Activated T-helper 2 cell treated with anti-CD3 and anti-CD28 coated beads, Interferon-gamma antibody, Interleukin-2, Interleukin-4, amounts not matched to agents 10 μg/mL and 5 μg/mL and 100 μg/mL, durations not matched to agents 14 hours and 24 hours and 36 hours (primary cell): ENCODE data around the gene FADS2. TPM values are rescaled to one million over a fixed set of nuclear protein-coding genes. Genes with fewer than 3 reads are reported as not detected.

Source experiments
- DNase-seq: peaks from one replicate; pipeline ENCODE4 v3.0.0; 2021; ENCODE audit warnings: low spot score
- H3K27ac Mint-ChIP-seq: one replicate; pipeline ENCODE4 v1.8.0; 2021; ENCODE audit warnings: mixed read lengths
- H3K27me3 Mint-ChIP-seq: one replicate; pipeline ENCODE4 v1.8.0; 2021; ENCODE audit warnings: low read depth, mixed read lengths
- H3K36me3 Mint-ChIP-seq: one replicate; pipeline ENCODE4 v1.8.0; 2021; ENCODE audit warnings: low read depth, mixed read lengths
- H3K4me1 Mint-ChIP-seq: one replicate; pipeline ENCODE4 v1.8.0; 2021; ENCODE audit warnings: low read depth, mixed read lengths
- H3K4me3 Mint-ChIP-seq: one replicate; pipeline ENCODE4 v1.8.0; 2021; ENCODE audit warnings: low read depth, mild to moderate bottlenecking, moderate library complexity, mixed read lengths
- H3K9me3 Mint-ChIP-seq: one replicate; pipeline ENCODE4 v1.8.0; 2021; ENCODE audit warnings: mixed read lengths
- intact Hi-C: fragments of 100-400 bp; cut with micrococcal nuclease; formaldehyde crosslinking; loops from one replicate; pipeline ENCODE4 v1.15.1; 2023
- total RNA-seq: library from RNA; stranded (reverse); gene quantifications from 2 replicates; pipeline ENCODE4 v1.2.3, GENCODE V29; 2022

The FADS2 gene
- total RNA-seq, 1 donor from 2014 or later = 366 TPM

DNA sequence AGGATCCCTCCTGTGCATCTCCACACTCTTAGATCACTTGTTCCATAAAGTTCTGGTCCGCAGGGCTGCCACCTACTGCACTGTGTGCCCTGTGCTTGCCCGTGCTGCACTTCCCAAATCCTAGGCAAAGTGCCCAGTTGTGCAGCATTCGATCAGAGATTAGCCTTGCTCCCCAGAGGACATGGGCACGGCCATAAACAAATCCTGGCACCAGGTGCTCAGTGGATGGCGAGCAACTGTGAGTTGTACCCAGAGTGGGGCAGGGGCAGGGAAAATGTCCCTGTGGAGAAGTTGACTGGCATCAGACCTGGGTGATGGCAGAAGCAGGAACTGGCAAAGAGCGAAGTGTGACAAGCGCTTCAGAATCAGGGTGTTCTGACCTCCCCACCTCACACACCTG is 4.7 kb downstream of the FADS2 start:
- peak overlapping the region; percentile 78 for H3K4me3 Mint-ChIP-seq
- peaks cover 64% of the 10 kb centered on the region for H3K36me3 Mint-ChIP-seq
- peak overlapping the region; percentile 99 for H3K27ac Mint-ChIP-seq
- no peaks in the 10 kb centered on the region for H3K9me3 Mint-ChIP-seq
- peaks cover 58% of the 10 kb centered on the region for H3K4me1 Mint-ChIP-seq
- no peak for DNase-seq
- H3K27me3 Mint-ChIP-seq = no peaks in the 10 kb centered on the region
- intact Hi-C loops = loop anchor here (5.0 kb wide), 1 partner anchor 140 kb away; no protein-coding TSS in a partner anchor

DNA sequence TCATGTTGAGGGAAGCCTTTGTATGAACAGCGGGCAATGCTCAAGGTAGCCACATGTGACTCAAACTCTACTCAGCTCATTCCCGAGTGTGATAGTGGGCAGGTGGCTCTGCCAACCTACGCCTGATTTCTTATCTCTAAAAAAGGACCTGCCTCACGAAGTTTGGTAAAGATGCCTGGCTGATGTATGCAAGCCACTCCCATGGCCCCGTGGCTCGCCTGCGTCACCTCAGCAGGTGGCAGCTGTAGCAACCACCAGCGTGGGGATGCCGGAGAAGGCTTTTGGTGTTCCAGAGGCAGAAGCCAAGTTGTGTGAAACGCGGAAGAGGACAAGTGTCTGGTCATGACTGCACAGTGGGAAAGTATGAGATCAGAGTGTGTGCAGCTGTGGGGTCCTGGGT is 5.4 kb downstream of the FADS2 start:
- intact Hi-C loops = loop anchor here (5.0 kb wide), 1 partner anchor 139 kb away; no protein-coding TSS in a partner anchor
- DNase-seq = peak; percentile 28
- H3K36me3 Mint-ChIP-seq = peaks cover 68% of the 10 kb centered on the region
- peaks cover 58% of the 10 kb centered on the region for H3K4me1 Mint-ChIP-seq
- no peaks in the 10 kb centered on the region for H3K27me3 Mint-ChIP-seq
- peak overlapping the region; percentile 99 for H3K27ac Mint-ChIP-seq
- H3K9me3 Mint-ChIP-seq = no peaks in the 10 kb centered on the region
- peak overlapping the region; percentile 78 for H3K4me3 Mint-ChIP-seq

DNA sequence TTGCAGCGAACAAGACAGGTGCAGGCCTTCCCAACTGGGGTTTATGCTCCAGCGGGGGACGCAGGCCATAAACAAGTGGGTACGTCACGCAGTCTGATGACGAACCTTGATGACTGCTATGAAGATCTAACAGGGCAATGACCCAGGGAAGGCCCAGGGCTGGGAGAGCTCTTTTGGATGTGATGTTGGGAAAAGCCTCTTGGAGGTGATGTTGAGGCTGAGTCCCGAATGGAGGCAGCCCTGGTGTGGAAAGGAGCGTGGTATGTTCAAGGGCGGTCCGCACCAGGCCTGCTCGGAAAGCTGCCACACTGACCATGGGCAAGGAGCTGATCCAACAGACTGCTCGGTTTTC is 5.8 kb downstream of the FADS2 start:
- no peaks in the 10 kb centered on the region for H3K27me3 Mint-ChIP-seq
- peak overlapping the region; percentile 99 for H3K27ac Mint-ChIP-seq
- intact Hi-C loops = loop anchor here (1.0 to 5.0 kb wide), 4 partner anchors 19 to 138 kb away; partner anchors contain the start of genes FEN1 and TMEM258
- DNase-seq = no peak
- peaks cover 58% of the 10 kb centered on the region for H3K4me1 Mint-ChIP-seq
- peaks cover 73% of the 10 kb centered on the region for H3K36me3 Mint-ChIP-seq
- H3K9me3 Mint-ChIP-seq = no peaks in the 10 kb centered on the region
- H3K4me3 Mint-ChIP-seq = peak overlapping the region; percentile 78

DNA sequence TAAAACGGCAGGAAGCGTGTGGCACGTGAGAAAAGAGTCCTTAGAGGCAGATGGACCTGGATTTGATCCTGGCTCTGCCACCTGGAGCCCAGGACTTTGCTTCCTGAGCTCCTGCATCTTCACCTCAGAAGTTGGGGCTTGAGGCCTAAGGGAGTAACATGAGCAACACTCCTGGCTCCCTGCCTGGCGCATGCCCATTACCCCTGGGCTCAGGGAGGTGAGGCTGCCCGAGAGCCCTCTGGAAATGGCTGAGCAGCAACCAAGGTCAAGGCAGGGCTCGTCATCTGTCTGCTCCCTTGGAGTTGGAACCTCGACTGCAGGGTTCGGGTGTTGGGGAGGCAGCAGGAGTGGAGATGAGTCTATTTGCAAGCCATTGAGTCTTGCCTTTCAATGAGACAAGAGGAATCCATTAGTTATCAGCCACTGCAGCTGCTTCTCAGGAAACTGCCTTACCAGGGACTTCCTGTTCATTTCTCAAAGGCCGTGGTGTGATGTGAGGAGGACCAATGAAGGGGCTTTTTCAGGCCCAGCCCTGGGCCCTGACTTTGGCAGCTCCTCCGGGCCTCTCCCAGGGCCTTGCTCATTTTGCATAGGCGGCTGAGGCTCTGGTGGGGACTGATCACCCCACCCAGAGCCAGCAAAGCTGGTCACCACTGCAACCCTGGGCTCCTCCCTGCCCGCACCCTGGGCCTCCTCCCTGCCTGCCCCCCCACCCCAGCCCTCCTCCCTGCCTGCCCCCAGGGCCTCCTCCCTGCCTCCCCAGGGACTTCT is 6.4 kb downstream of the FADS2 start:
- no peaks in the 10 kb centered on the region for H3K9me3 Mint-ChIP-seq
- peak overlapping the region; percentile 78 for H3K4me3 Mint-ChIP-seq
- intact Hi-C loops = loop anchor here (1.0 to 5.0 kb wide), 4 partner anchors 19 to 138 kb away; partner anchors contain the start of genes FEN1 and TMEM258
- peak; percentile 77 for DNase-seq
- H3K27ac Mint-ChIP-seq = peak overlapping the region; percentile 99
- peaks cover 56% of the 10 kb centered on the region for H3K4me1 Mint-ChIP-seq
- peaks cover 74% of the 10 kb centered on the region for H3K36me3 Mint-ChIP-seq
- no peaks in the 10 kb centered on the region for H3K27me3 Mint-ChIP-seq

DNA sequence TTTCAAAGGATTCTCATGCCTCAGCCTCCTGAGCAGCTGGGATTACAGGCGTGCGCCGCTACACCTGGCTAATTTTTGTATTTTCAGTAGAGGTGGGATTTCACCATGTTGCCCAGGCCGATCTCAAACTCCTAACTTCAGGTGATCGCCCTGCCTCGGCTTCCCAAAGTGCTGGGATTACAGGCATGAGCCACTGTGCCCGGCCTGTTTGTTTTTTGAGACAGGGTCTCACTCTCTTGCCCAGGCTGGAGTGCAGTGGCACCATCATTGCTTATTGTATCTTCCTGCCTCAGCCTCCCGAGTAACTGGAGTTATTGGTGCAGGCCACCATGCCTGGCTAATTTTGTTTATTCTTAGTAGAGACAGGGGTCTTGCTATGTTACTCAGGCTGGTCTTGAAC is 8.1 kb downstream of the FADS2 start:
- Mint-ChIP-seq H3K4me3 (no peak overlapping the region), H3K27ac (peak overlapping the region; percentile 95), H3K4me1 (peaks cover 47% of the 10 kb centered on the region), H3K36me3 (peaks cover 78% of the 10 kb centered on the region), H3K9me3 (no peaks in the 10 kb centered on the region), H3K27me3 (no peaks in the 10 kb centered on the region)
- DNase-seq = no peak
- intact Hi-C loops = no loop called here

DNA sequence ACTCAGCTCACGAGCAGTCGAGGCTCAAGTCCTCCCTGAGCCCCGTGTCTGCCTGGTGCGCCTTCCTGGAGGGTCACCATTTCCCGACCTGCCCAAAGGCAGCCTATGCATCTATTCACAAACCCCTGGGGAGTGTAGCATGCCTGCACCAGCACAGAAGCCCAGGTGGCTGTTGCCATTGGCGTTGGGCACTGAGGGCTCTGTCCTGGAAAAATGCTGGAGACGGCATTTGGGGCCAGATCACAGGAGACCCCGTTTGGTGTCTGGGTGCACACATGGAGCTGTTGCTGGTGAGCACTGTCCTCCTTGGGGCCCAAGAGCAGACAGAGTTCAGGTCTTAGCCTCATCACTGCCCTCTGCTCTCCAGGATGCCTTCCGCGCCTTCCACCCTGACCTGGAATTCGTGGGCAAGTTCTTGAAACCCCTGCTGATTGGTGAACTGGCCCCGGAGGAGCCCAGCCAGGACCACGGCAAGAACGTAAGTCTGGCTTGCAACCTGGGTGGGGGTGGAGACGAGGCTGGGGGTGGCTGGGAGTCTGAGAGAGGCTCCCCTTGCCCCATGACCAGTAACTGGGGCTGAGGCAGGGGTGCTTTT is 9.4 kb downstream of the FADS2 start:
- H3K4me1 Mint-ChIP-seq = peaks cover 35% of the 10 kb centered on the region
- no peak overlapping the region for H3K4me3 Mint-ChIP-seq
- H3K27ac Mint-ChIP-seq = peak overlapping the region; percentile 12
- H3K9me3 Mint-ChIP-seq = no peaks in the 10 kb centered on the region
- intact Hi-C loops = no loop called here
- no peak for DNase-seq
- peaks cover 81% of the 10 kb centered on the region for H3K36me3 Mint-ChIP-seq
- no peaks in the 10 kb centered on the region for H3K27me3 Mint-ChIP-seq

DNA sequence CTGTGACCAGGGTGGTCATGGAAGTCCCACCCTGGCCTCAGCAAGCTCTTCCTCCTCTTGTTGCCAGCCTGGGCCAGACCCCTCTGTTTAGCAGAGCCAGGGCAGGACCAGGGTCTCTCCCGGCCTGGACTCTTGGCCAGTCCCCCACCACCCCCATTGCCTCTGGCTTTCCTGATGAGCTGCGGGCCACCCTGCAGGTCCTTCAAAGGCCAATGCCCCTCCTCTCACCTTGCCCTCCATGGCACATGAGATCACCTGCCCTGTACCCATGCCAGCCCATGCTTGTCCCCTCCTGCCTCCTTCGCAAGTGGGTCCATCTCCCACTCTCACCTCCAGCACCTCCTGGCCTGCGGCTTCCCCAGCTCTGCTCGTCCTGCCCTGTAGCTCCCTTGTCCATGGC is 10.4 kb downstream of the FADS2 start:
- Mint-ChIP-seq H3K27me3 (no peaks in the 10 kb centered on the region), H3K9me3 (no peaks in the 10 kb centered on the region), H3K27ac (peak overlapping the region; percentile 70), H3K36me3 (peaks cover 83% of the 10 kb centered on the region), H3K4me3 (no peak overlapping the region), H3K4me1 (peaks cover 25% of the 10 kb centered on the region)
- intact Hi-C loops = no loop called here
- no peak for DNase-seq

DNA sequence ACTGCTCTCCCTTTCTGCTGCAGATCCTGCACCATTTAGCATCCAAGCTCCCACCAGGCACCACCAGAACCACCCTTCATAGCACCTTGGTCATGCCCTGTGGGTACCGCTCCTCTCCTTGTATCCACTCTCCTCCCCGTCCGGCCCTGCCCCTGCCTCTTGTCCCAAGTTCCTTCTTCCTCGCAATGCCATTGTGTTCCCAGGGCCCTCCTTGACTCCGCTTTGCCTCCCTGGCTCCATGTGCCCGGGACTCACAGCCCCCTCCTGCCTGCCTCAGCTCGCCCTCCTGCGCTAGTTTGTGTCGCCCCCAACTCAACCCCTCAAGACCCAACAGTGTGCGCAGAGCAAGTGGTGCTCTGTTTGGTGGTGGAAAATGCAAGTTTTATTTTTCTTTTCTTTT is 10.8 kb downstream of the FADS2 start:
- H3K36me3 Mint-ChIP-seq = peaks cover 78% of the 10 kb centered on the region
- intact Hi-C loops = no loop called here
- peaks cover 21% of the 10 kb centered on the region for H3K4me1 Mint-ChIP-seq
- H3K27ac Mint-ChIP-seq = peak overlapping the region; percentile 70
- DNase-seq = no peak
- no peaks in the 10 kb centered on the region for H3K9me3 Mint-ChIP-seq
- H3K27me3 Mint-ChIP-seq = no peaks in the 10 kb centered on the region
- no peak overlapping the region for H3K4me3 Mint-ChIP-seq

DNA sequence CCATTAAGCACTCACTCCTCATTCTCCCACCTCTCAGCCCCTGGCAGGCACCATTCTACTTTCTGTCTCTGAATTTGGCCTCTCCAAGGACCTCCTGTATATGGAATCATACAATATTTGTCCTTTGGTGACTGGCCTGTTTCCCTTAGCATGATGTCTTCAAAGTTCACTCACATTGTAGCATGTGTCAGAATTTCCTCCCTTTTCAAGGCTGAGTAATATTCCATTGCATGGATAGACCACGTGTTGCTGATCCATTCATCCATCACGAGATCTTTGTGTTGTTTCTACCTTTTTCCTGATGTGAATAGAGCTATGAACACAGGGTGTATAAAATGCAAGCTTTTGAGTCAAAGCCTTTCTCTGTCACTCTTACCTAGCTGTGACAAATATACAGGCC is 11.6 kb downstream of the FADS2 start:
- intact Hi-C loops = no loop called here
- Mint-ChIP-seq H3K27ac (peak overlapping the region; percentile 29), H3K36me3 (peaks cover 76% of the 10 kb centered on the region), H3K4me1 (peaks cover 16% of the 10 kb centered on the region), H3K4me3 (no peak overlapping the region), H3K9me3 (no peaks in the 10 kb centered on the region), H3K27me3 (no peaks in the 10 kb centered on the region)
- DNase-seq = no peak

DNA sequence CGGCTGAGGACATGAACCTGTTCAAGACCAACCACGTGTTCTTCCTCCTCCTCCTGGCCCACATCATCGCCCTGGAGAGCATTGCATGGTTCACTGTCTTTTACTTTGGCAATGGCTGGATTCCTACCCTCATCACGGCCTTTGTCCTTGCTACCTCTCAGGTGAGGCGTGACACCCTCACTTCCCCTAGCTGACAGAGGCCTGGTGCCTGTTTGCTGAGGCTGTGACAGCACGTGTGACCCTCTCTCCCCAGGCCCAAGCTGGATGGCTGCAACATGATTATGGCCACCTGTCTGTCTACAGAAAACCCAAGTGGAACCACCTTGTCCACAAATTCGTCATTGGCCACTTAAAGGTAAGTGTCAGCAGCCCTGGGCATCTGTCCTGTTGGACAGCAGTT is 12.3 kb downstream of the FADS2 start:
- Mint-ChIP-seq H3K36me3 (peaks cover 78% of the 10 kb centered on the region), H3K9me3 (no peaks in the 10 kb centered on the region), H3K4me1 (peaks cover 12% of the 10 kb centered on the region), H3K27me3 (no peaks in the 10 kb centered on the region), H3K4me3 (no peak overlapping the region), H3K27ac (no peak overlapping the region)
- intact Hi-C loops = no loop called here
- no peak for DNase-seq

DNA sequence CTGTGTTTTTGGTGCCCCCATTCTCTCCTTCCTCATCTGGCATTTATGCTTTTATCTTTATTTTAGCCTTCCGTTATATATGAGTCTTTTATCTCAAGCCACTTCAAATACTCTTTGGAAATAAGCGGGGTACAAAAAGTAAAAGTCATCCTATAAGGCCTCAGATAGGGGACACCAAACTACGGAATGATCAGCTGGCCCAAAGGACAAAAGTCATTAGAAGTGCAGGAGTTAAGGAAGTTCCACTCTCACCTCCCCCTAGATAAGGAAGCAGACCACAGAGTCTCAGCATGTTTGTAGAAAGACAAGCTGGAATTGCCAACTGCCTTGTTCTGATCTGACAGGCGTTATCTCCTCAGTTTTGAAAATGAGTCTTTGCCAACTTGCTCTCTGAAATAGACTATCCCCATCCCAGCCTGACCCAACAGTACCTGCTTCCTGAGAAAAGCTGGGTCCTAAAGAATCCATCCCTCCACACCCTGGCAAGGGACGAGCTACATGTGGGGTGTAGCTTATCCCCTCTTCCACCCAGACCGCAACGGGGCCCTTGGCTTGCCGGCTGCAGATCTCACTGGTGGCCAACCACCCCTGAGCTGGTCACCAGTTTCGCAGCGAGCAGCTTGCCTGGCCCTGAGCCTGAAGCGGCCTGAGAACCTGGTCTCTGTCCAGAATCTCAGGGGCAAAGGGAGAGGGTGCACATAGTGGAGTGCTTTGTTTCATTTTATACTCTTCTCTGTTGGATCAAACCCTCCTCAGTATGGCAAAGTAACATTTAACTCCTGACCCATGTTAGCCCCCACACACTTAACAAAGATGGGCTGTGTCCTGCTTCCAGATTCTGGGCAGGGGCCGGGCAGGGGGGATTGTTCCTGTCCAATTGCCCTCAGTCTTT is 13.8 kb downstream of the FADS2 start:
- intact Hi-C loops = no loop called here
- no peak for DNase-seq
- peaks cover 80% of the 10 kb centered on the region for H3K36me3 Mint-ChIP-seq
- no peaks in the 10 kb centered on the region for H3K9me3 Mint-ChIP-seq
- peaks cover 6% of the 10 kb centered on the region for H3K4me1 Mint-ChIP-seq
- peak overlapping the region; percentile 60 for H3K27ac Mint-ChIP-seq
- H3K4me3 Mint-ChIP-seq = no peak overlapping the region
- no peaks in the 10 kb centered on the region for H3K27me3 Mint-ChIP-seq

DNA sequence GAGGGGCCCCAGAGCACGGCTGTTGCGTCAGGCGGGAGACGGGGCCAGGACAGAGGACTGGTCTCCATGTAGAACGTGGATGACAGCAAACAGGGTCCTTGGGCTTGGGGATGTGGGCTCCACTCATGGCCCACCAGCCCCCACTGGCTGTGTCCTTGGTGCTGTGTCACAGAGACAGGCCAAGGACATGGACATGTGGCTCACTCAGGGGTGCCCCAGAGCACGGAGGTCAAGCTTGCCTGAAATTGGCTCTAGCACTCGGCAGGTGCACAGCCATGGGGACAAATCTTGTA is 14.4 kb downstream of the FADS2 start:
- DNase-seq = no peak
- no peak overlapping the region for H3K4me3 Mint-ChIP-seq
- H3K36me3 Mint-ChIP-seq = peaks cover 82% of the 10 kb centered on the region
- H3K27me3 Mint-ChIP-seq = no peaks in the 10 kb centered on the region
- intact Hi-C loops = no loop called here
- H3K27ac Mint-ChIP-seq = no peak overlapping the region
- H3K4me1 Mint-ChIP-seq = peaks cover 4% of the 10 kb centered on the region
- H3K9me3 Mint-ChIP-seq = no peaks in the 10 kb centered on the region
